Fibroblast of mammary gland (primary cell): ENCODE results near the gene C17orf100.
"Not testable (repeated sequence)": the region's sequence is repeated elsewhere in the genome, so short reads cannot be mapped to it uniquely, and the experiment has no call there.

ENCODE experiments used
- DNase-seq: peaks from one replicate; pipeline ENCODE4 v3.0.0-alpha.2; 2010; ENCODE audit warnings: low read depth
- H3K4me3 ChIP-seq: 2 replicates; pipeline ENCODE4 v1.5.1; 2011; ENCODE audit warnings: low read depth, mild to moderate bottlenecking, low read length, moderate library complexity; ENCODE audit not compliant: control insufficient read depth
- TF ChIP-seq, protein P1 (sequence below): conservative IDR thresholded peaks from 2 replicates; pipeline ENCODE4 v1.5.1; 2011; ENCODE audit warnings: low read depth, low read length, inconsistent platforms; ENCODE audit not compliant: control insufficient read depth, insufficient read depth

The C17orf100 gene

DNA sequence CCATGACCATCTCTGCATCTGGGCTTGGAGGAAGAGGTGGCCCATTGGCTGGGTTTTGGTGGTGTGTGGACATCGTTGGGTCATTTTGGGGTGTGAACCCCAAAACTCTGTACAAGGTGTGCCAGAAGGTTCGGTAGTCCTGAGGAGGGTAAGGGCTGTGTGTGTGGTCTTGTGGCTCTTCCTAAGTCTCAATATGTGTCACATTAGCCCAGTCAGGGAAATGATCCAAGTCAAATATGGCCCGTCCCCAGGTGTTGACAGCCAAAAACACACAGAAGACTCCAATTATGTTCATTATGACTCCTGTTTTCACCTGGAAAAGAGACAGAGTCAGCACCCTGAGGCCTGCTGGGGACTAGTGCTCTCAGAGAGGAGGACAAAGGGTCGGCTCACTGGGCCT, 34.5 kb downstream of the C17orf100 start:
- no peak for DNase-seq
- TF ChIP-seq, protein P1, sequence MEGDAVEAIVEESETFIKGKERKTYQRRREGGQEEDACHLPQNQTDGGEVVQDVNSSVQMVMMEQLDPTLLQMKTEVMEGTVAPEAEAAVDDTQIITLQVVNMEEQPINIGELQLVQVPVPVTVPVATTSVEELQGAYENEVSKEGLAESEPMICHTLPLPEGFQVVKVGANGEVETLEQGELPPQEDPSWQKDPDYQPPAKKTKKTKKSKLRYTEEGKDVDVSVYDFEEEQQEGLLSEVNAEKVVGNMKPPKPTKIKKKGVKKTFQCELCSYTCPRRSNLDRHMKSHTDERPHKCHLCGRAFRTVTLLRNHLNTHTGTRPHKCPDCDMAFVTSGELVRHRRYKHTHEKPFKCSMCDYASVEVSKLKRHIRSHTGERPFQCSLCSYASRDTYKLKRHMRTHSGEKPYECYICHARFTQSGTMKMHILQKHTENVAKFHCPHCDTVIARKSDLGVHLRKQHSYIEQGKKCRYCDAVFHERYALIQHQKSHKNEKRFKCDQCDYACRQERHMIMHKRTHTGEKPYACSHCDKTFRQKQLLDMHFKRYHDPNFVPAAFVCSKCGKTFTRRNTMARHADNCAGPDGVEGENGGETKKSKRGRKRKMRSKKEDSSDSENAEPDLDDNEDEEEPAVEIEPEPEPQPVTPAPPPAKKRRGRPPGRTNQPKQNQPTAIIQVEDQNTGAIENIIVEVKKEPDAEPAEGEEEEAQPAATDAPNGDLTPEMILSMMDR, result no peak
- H3K4me3 ChIP-seq, result no peak overlapping the region

DNA sequence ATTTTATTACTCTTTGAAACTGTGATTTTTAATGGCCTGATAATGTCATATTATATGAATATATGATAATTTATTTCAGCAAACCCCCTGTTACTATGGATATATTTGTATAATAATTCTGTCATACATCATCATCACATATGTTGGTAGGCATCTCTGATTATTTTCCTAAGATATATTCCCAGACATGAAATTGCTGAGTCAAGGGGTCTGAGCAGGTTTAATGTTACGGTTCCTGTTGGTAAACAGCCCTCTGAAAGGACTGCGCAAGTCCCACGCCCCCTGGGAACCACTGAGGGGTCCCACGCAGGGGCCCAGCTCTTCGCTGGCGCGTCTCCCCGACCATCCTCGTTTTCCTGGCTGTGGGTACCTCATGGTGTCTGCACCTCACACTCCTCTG, 37.4 kb downstream of the C17orf100 start:
- no peak overlapping the region for H3K4me3 ChIP-seq
- no peak for DNase-seq
- TF ChIP-seq, protein P1, result no peak

DNA sequence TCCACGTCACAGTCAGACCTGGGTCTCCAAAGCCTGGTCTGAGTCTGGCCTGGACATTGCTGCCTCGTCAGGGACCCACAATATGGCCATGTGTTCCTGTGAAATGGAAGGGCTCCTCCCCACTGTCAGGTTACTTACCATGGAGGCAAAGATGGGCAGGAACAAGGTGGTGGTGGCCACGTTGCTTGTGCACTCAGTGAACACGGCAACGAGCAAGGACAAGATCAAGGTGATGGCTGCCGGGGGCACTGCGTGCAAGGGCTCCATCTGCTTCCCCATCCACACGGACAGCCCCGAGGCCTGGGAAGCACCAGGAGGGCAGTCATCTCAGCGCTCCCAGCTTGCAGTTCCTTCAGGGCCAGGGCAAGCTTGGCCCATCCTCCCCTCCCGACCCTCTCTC, 39.1 kb downstream of the C17orf100 start:
- DNase-seq, result no peak
- no peak overlapping the region for H3K4me3 ChIP-seq
- TF ChIP-seq, protein P1, result no peak

DNA sequence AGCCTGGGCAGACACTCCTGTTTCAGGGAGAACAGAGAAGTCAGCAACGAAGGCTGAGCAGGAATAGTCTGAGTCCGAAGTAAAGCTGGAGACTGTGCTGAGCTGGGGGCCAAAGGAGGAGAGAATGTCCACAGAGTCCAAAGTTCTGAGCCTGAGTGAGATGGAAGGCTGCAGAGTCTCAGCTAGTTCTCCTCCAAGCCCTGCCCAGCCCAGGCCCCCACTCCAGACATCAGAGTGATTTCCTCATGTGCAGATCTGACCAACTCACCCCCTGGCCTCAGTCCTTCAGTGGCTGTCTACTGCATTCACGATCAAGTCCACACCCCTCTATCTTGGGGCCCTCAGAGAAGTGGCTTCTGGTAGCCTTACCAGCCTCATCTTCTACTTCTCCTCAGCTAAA, 40.0 kb downstream of the C17orf100 start:
- DNase-seq, result no peak
- no peak overlapping the region for H3K4me3 ChIP-seq
- TF ChIP-seq, protein P1, result no peak

DNA sequence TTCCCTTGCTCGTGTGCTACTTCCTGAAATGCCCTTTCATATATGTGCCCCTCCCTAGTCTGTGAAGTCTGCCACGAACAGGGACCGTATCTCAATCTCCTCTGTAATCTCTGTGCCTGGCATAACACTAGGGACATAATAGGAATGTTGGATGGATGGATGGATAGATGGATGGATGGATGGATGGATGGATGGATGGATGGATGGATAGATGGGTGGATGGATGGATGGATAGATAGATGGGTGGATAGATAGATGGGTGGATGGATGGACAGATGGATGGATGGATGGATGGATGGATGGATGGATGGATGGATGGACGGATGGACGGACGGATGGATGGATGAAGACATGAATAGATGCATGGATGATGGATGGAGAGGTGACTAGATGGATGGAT, 40.4 kb downstream of the C17orf100 start:
- not testable (repeated sequence) for DNase-seq, H3K4me3 ChIP-seq

DNA sequence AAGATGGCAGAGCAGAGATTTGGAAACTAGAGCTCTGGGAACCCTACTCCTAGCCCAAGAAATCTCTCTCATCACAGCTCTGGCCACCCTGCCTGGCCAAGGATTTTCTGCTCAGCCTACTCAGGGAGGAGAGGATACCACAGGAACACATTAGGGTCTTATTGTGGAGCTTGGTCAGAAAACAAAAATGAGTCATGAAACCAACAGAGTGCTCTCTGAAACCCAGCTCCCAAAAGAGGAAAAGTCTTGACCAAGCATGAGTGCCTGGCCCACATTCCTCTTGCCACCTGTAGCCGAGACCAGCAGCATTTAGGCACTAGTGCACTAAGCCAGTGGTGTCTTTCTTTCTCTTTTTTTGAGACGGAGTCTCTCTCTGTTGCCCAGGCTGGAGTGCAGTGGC, 43.5 kb downstream of the C17orf100 start:
- TF ChIP-seq, protein P1, result no peak
- no peak for DNase-seq
- no peak overlapping the region for H3K4me3 ChIP-seq

DNA sequence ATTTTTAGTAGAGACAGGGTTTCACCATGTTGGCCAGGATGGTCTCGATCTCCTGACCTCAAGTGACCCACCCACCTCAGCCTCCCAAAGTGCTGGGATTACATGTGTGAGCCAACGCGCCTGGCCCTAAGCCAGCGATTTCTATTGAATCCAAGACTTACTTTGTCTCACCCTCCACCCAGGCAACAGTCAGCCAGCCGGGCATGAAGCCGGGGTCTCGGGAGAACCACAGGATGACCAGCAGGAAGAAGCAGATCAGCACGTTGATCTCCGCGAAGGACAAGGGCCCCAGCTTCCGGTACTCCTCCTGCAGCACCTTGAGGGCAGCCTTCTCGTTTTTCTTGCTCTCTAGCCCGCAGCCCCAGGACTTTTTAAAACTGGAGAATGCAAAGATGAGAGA, 44.0 kb downstream of the C17orf100 start:
- TF ChIP-seq, protein P1, result no peak
- DNase-seq, result no peak
- H3K4me3 ChIP-seq, result no peak overlapping the region
